HL-60 (cell line): ENCODE data around the gene KNOP1.

Source experiments
- POLR2AphosphoS5 ChIP-seq: IDR thresholded peaks from 2 replicates; pipeline ENCODE4 v1.6.1; 2012; ENCODE audit warnings: low read depth
- TF ChIP-seq, protein P1 (sequence below): IDR thresholded peaks from one replicate; pipeline ENCODE4 v1.5.1; 2011; ENCODE audit warnings: low read length, control low read depth, inconsistent platforms; ENCODE audit not compliant: insufficient read depth

DNA sequence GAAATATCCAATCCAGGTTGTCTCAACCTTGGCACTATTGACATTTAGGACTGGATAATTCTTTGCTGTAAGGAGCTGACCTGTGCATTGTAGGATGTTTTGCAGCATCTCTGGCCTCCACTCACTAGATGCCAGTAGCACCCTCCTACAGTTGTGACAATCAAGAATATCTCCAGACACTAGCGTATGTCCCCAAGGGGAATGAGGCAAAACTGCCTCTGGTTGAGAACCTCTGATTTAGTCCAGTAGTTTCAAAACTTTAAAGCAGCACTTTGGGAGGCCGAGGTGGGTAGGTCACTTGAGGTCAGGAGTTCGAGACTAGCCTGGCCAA is 48.5 kb upstream of the KNOP1 start:
- TF ChIP-seq, protein P1, sequence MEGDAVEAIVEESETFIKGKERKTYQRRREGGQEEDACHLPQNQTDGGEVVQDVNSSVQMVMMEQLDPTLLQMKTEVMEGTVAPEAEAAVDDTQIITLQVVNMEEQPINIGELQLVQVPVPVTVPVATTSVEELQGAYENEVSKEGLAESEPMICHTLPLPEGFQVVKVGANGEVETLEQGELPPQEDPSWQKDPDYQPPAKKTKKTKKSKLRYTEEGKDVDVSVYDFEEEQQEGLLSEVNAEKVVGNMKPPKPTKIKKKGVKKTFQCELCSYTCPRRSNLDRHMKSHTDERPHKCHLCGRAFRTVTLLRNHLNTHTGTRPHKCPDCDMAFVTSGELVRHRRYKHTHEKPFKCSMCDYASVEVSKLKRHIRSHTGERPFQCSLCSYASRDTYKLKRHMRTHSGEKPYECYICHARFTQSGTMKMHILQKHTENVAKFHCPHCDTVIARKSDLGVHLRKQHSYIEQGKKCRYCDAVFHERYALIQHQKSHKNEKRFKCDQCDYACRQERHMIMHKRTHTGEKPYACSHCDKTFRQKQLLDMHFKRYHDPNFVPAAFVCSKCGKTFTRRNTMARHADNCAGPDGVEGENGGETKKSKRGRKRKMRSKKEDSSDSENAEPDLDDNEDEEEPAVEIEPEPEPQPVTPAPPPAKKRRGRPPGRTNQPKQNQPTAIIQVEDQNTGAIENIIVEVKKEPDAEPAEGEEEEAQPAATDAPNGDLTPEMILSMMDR = no peak
- no peak for TF ChIP-seq POLR2AphosphoS5
